Measurements from ENCODE around the gene CDCA5. TPM values are rescaled to one million over a fixed set of nuclear protein-coding genes. Genes with fewer than 3 reads are reported as not detected.

Gene CDCA5, protein sequence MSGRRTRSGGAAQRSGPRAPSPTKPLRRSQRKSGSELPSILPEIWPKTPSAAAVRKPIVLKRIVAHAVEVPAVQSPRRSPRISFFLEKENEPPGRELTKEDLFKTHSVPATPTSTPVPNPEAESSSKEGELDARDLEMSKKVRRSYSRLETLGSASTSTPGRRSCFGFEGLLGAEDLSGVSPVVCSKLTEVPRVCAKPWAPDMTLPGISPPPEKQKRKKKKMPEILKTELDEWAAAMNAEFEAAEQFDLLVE
- 4.2 and 7.8 TPM in 2 replicates for total RNA-seq

DNA sequence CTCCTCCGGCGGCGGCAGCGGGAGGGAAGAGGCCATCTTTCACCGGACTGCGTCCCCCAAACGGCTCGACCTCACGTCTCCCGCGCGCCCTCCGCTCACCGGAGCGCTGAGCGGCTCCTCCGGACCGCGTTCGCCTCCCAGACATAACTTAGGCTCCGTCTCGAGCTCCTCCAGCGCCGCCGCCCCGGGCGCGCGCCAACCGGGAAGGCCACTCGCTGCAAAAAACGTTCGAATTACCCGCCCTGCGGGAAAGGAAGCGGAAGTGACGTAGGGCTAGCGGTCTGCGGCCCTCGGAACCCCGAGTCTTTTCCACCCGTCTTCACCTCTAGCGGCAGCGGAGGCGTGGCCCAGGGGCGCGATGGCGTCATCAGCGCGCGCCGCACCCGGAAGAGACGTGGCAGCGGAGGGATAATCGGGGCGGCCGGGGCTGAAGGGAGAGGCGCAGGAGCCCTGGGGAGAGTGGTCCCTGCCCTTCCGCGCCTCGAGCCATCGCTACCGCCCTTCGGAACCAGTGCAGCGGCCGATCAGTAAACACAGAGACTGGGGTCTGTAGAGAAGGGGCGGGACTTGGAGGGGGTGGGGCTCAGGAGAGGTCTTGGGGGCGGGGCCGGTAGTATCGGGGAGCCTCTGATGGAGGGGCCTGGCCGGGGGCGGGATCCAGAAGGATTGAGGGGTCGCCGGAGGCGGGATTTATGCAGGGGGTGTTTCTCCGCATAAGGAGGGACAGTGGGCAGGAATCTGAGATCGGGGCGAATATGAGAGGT lies at the start of gene CDCA5, which contains the start of gene ZFPL1:
TSS of gene CDCA5 (minus strand) at position 207 of the 764 bp plus-strand sequence. CDS start at position 145, 62 bp downstream.
TSS of gene ZFPL1 (plus strand) at position 389 of the 764 bp plus-strand sequence. CDS start 477 bp downstream, outside the sequence.

DNA sequence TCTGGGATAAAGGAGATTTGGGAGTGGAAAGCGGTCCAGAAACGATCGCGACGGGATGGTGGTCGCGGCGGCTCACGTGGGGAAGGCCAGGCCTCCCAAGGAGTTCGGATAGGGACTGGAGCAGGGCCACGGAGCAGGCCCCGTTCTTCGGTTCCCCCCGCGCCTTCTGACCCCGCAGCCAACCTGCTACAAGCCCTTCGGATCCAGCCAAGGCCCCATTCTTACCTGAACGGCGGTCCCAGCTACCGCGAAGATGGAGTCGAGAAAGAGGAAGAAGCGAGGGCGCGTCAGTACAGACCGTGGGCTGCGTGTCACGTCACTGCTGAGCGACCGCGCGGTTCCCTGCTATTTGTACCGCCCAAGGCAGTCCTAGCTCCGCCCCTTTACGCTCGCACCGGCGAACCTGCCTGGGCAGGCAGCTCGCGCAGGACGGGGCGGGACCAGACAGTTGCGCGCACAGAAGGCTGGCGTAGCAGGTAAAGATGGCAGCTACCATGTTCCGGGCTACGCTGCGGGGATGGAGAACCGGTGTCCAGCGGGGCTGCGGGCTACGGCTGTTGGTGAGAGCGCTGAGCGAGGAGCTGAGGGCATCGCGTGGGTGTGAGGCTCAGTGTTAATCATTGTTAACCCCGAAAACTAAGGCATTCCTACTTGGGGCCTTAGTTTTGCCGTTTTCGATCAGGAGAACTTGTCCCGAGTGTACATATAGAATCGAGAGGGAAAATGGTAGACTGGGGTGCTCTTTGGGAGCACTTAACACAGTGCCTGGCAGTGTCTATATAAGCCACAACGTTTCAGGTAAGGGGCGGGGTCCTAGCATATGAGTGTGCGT lies 38.2 kb upstream of the CDCA5 start, which contains the start of the genes FAU and MRPL49:
TSS of gene FAU (minus strand) at position 270 of the 832 bp plus-strand sequence. CDS start 321 bp downstream, outside the sequence.
TSS of gene MRPL49 (plus strand) at position 457 of the 832 bp plus-strand sequence. CDS start at position 483, 26 bp downstream.

GRCh38 chr11:65117206-65118096 lies 33.6 kb upstream of the CDCA5 start, which contains the start of gene ZNHIT2:
Gene ZNHIT2, minus strand, starts transcription at chr11:65117701. Its CDS starts 48 bp downstream, at chr11:65117653.

GRCh38 chr11:65111744-65112545 lies 28.1 kb upstream of the CDCA5 start, which contains the start of gene TM7SF2:
Gene TM7SF2, plus strand, starts transcription at chr11:65111872. Its CDS starts 144 bp downstream, at chr11:65112016.

GRCh38 chr11:65095974-65096806 lies 12.3 kb upstream of the CDCA5 start, which contains the start of gene VPS51:
Gene VPS51, plus strand, starts transcription at chr11:65096214. Its CDS starts 37 bp downstream, at chr11:65096251.

DNA sequence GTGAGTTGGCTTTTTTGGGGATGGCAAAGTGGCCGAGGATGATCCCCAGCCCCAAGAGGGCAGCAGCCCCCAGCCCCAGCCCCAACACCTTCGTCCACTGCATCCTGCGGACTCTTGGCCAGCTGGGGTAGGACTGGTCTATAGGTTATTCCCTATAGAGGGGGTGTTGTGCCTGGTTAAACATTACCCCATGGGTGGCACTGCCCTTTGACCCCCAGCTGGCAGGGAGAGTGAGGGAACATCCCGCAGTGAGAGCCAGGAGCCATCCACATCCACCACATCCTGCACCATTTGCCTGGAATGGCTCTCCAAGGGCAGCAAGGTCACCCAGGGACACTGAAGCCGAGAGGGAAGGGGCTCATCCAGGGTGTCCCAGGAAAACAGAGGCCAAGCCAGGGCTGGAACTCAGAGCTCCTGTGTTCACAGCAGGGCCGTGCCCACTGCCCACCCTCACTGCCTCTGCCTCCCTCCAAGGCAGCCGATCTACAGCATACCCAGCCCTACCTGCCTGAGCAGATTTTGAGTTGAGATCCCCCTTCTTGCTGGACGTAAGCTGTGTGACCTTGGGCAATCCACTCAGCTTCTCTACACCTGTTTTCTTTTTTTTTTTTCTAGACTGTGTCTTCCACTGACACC lies 25.3 kb downstream of the CDCA5 start, which contains the start of gene NAALADL1:
TSS of gene NAALADL1 (minus strand) at position 135 of the 636 bp plus-strand sequence. CDS start at position 103, 32 bp downstream.

GRCh38 chr11:65040847-65041622 lies 42.8 kb downstream of the CDCA5 start, which contains the start of gene SAC3D1:
Gene SAC3D1, plus strand, starts transcription at chr11:65041210. Its CDS starts 83 bp downstream, at chr11:65041293.

Other genes with a start within 250 kb of the CDCA5 start
- gene CDC42BPG, start 239.4 kb downstream of the CDCA5 start, total RNA-seq = 0.25 and 0.26 TPM in 2 replicates
- gene EHD1, start 205.4 kb downstream of the CDCA5 start, total RNA-seq = 104 and 110 TPM in 2 replicates
- 7.8 and 8.1 TPM in 2 replicates for gene ATG2A, start 166.8 kb downstream of the CDCA5 start, total RNA-seq
- 10.3 and 11.6 TPM in 2 replicates for gene PPP2R5B, start 159.4 kb downstream of the CDCA5 start, total RNA-seq
- not detected in 2 replicates for gene GPHA2, start 148.1 kb downstream of the CDCA5 start, total RNA-seq
- gene MAJIN, start 111.9 kb downstream of the CDCA5 start, total RNA-seq = not detected in 2 replicates
- 0.26 and 0.81 TPM in 2 replicates for gene BATF2, start 87.1 kb downstream of the CDCA5 start, total RNA-seq
- gene ARL2, start 69.9 kb downstream of the CDCA5 start, total RNA-seq = 95.3 and 110 TPM in 2 replicates
- gene SNX15, start 56.6 kb downstream of the CDCA5 start, total RNA-seq = 10.6 and 11.9 TPM in 2 replicates
- gene SAC3D1, start 42.8 kb downstream of the CDCA5 start, total RNA-seq = 6.2 and 9.0 TPM in 2 replicates
- gene NAALADL1, start 25.5 kb downstream of the CDCA5 start, total RNA-seq = 23.3 and 27.0 TPM in 2 replicates
- gene ZFPL1, start 182 bp upstream of the CDCA5 start, total RNA-seq = 32.7 and 35.9 TPM in 2 replicates
- 175 and 203 TPM in 2 replicates for gene VPS51, start 12.2 kb upstream of the CDCA5 start, total RNA-seq
- gene TM7SF2, start 27.8 kb upstream of the CDCA5 start, total RNA-seq = 8.9 and 9.0 TPM in 2 replicates
- 6.0 and 6.1 TPM in 2 replicates for gene ZNHIT2, start 33.7 kb upstream of the CDCA5 start, total RNA-seq
- gene FAU, start 38.1 kb upstream of the CDCA5 start, total RNA-seq = 379 and 456 TPM in 2 replicates
- gene MRPL49, start 38.3 kb upstream of the CDCA5 start, total RNA-seq = 28.3 and 34.2 TPM in 2 replicates
- gene SYVN1, start 50.5 kb upstream of the CDCA5 start, total RNA-seq = 16.8 and 20.1 TPM in 2 replicates
- gene SPDYC, start 86.2 kb upstream of the CDCA5 start, total RNA-seq = not detected in 2 replicates
- 88.9 and 117 TPM in 2 replicates for gene CAPN1, start 97.9 kb upstream of the CDCA5 start, total RNA-seq
- 3.9 and 7.0 TPM in 2 replicates for gene POLA2, start 177.9 kb upstream of the CDCA5 start, total RNA-seq
- gene CDC42EP2, start 230.8 kb upstream of the CDCA5 start, total RNA-seq = 7.3 and 12.8 TPM in 2 replicates
- 25.8 and 33.8 TPM in 2 replicates for gene DPF2, start 249.8 kb upstream of the CDCA5 start, total RNA-seq